ENCODE data around the gene MZF1.

MZF1 gene

GRCh38 chr19:58558623-58559274 lies 14.4 kb downstream of the MZF1 start:
- Histone ChIP-seq H3K36me3 (ENCODE audit: control insufficient read depth in 4 of 4, insufficient read depth in 4 of 4, low read length in 3 of 4) (peaks cover 0 to 18% (median 8%) of the 10 kb centered on the region in 4 experiments), H3K4me1 (ENCODE audit: control extremely low read depth in 1 of 4, control insufficient read depth in 4 of 4, insufficient read depth in 4 of 4, low read length in 3 of 4) (peaks cover 5 to 76% (median 69%) of the 10 kb centered on the region in 4 experiments), H3K27me3 (replicated peaks in 2 of 5; ENCODE audit: control insufficient read depth in 4 of 5, insufficient read depth in 5 of 5, low read length in 4 of 5) (peaks cover 0 to 12% (median 0%) of the 10 kb centered on the region in 5 experiments), H3K4me3 (ENCODE audit: control insufficient read depth in 1 of 7, extremely low read depth in 1 of 7, insufficient read depth in 4 of 7, low read depth in 2 of 7, low read length in 6 of 7) (peak overlapping the region; percentile 57 to 94 (median 84)), H3K9me3 (ENCODE audit: control extremely low read depth in 1 of 5, control insufficient read depth in 4 of 5, insufficient read depth in 2 of 5, low read depth in 1 of 5, low read length in 4 of 5) (no peaks in the 10 kb centered on the region), H3K27ac (ENCODE audit: insufficient read depth in 1 of 2, low read depth in 1 of 2, low read length in 2 of 2, poor library complexity in 1 of 2, severe bottlenecking in 2 of 2) (peak overlapping the region; percentile 91 to 97)
- WGBS (ENCODE audit: insufficient coverage): under 1% methylated on average over 70 of the region's 76 CpGs
- ChIA-PET POLR2A (interaction anchor here (0.8 to 1.6 kb wide), 3 partner anchors 13 to 39 kb away, joined by 3 to 5 read pairs (median 5); partner anchors contain the start of gene ZBTB45), CTCF (interaction anchor here (1.4 to 7.2 kb wide), 2 partner anchors 23 to 39 kb away, joined by 4 to 59 read pairs; partner anchors contain the start of gene ZBTB45)
- peak; percentile 98 to 99 (median 99) for DNase-seq

DNA sequence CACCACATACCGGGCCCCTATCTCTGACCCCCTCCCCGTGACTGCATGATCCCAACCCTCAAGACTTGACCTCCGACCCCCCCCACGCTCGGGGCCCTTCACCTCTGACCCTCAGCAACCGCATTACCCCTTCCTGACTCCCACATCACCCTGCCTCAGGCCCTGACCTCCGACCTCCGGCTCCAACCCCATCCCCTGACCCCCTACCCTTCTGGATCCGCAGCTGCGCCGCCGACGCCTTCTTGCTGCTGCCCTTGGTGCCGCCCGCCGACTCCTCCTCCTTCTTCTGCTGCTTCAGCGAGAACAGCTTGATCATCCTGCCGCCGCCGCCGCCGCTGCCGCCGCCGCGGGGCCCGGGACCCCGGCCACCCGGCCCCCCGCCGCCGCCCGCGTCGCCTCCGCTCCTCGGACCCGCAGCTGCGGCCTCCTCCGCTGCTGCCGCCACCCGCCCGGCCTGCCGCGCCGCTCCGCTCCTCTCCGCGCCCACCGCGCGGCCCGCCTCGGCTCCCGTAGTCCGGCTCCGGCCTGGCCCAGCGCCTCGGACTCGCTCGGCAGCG lies 15.0 kb downstream of the MZF1 start, which contains the start of gene UBE2M:
UBE2M (minus strand) TSS at position 546 of the 557 bp plus-strand sequence; CDS start at position 316, 230 bp downstream.
- peak within 1 kb of the TSS; percentile 57 to 94 (median 84) for H3K4me3 ChIP-seq (ENCODE audit: control insufficient read depth in 1 of 7, extremely low read depth in 1 of 7, insufficient read depth in 4 of 7, low read depth in 2 of 7, low read length in 6 of 7)
- H3K4me1 ChIP-seq (ENCODE audit: control extremely low read depth in 1 of 4, control insufficient read depth in 4 of 4, insufficient read depth in 4 of 4, low read length in 3 of 4): peaks cover 5 to 73% (median 67%) of the 10 kb centered on the region in 4 experiments
- peak within 1 kb of the TSS; percentile 93 to 97 for H3K27ac ChIP-seq (ENCODE audit: insufficient read depth in 1 of 2, low read depth in 1 of 2, low read length in 2 of 2, poor library complexity in 1 of 2, severe bottlenecking in 2 of 2)
- ChIA-PET POLR2A (interaction anchor here (0.6 to 1.6 kb wide), 4 partner anchors 14 to 178 kb away, joined by 3 to 5 read pairs (median 4); partner anchors contain the start of gene ZBTB45), CTCF (interaction anchor here (7.2 kb wide), 1 partner anchor 39 kb away, joined by 59 read pairs; the partner anchor contains the start of gene ZBTB45)
- peaks cover 0 to 8% (median 0%) of the 10 kb centered on the region in 5 experiments for H3K27me3 ChIP-seq (replicated peaks in 2 of 5; ENCODE audit: control insufficient read depth in 4 of 5, insufficient read depth in 5 of 5, low read length in 4 of 5)
- WGBS (ENCODE audit: insufficient coverage): under 1% methylated on average over 46 of the region's 62 CpGs
- peak; percentile 52 to 84 (median 76) for DNase-seq
- H3K36me3 ChIP-seq (ENCODE audit: control insufficient read depth in 4 of 4, insufficient read depth in 4 of 4, low read length in 3 of 4): peaks cover 0 to 18% (median 9%) of the 10 kb centered on the region in 4 experiments
- H3K9me3 ChIP-seq (ENCODE audit: control extremely low read depth in 1 of 5, control insufficient read depth in 4 of 5, insufficient read depth in 2 of 5, low read depth in 1 of 5, low read length in 4 of 5): no peaks in the 10 kb centered on the region

GRCh38 chr19:58557221-58558065 lies 15.7 kb downstream of the MZF1 start:
- no peaks in the 10 kb centered on the region for H3K9me3 ChIP-seq (ENCODE audit: control extremely low read depth in 1 of 5, control insufficient read depth in 4 of 5, insufficient read depth in 2 of 5, low read depth in 1 of 5, low read length in 4 of 5)
- H3K4me3 ChIP-seq (ENCODE audit: control insufficient read depth in 1 of 7, extremely low read depth in 1 of 7, insufficient read depth in 4 of 7, low read depth in 2 of 7, low read length in 6 of 7): peak overlapping the region; percentile 57 to 94 (median 82)
- peaks cover 5 to 66% (median 61%) of the 10 kb centered on the region in 4 experiments for H3K4me1 ChIP-seq (ENCODE audit: control extremely low read depth in 1 of 4, control insufficient read depth in 4 of 4, insufficient read depth in 4 of 4, low read length in 3 of 4)
- ChIA-PET CTCF (interaction anchor here (0.9 to 7.2 kb wide), 2 partner anchors 14 to 38 kb away, joined by 3 to 59 read pairs; partner anchors contain the start of gene ZBTB45), POLR2A (interaction anchor here (0.6 to 1.6 kb wide), 3 partner anchors 18 to 178 kb away, joined by 3 to 5 read pairs (median 5); partner anchors contain the start of gene ZBTB45)
- WGBS (ENCODE audit: insufficient coverage): 25% methylated on average over 8 of the region's 12 CpGs
- H3K27ac ChIP-seq (ENCODE audit: insufficient read depth in 1 of 2, low read depth in 1 of 2, low read length in 2 of 2, poor library complexity in 1 of 2, severe bottlenecking in 2 of 2): peak overlapping the region; percentile 93 to 97
- peaks cover 0 to 5% (median 0%) of the 10 kb centered on the region in 5 experiments for H3K27me3 ChIP-seq (replicated peaks in 2 of 5; ENCODE audit: control insufficient read depth in 4 of 5, insufficient read depth in 5 of 5, low read length in 4 of 5)
- DNase-seq: no peak
- H3K36me3 ChIP-seq (ENCODE audit: control insufficient read depth in 4 of 4, insufficient read depth in 4 of 4, low read length in 3 of 4): peaks cover 2 to 23% (median 15%) of the 10 kb centered on the region in 4 experiments

DNA sequence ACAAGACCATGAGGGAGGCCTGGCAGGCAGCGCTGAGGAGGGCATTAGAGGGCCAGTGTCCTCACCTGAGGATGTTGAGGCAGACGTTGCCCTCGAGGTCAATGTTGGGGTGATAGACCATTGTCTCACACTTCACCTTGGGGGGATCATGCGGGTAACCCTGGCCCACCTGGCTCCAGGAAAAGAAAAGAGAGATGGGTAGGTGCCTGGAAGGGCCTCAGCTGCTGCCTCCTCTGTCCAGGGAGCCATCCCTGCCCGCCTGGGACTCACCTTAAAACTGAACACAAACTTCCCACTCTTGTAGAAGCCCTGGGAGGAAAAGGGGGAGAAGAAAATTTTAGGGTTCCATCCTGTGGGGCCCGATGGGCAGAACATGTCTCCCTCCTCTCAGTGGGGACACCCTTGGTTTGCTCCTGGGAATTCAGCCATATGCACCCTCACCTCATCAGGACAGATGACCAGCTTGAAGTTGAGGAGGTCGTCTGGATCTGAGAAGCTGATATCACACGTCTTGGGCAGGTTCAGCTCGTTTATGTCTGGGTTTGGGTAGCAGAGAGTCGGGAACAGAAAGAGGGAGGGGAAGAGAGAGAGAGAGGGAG lies 16.4 kb downstream of the MZF1 start:
- peaks cover 5 to 58% (median 54%) of the 10 kb centered on the region in 4 experiments for H3K4me1 ChIP-seq (ENCODE audit: control extremely low read depth in 1 of 4, control insufficient read depth in 4 of 4, insufficient read depth in 4 of 4, low read length in 3 of 4)

GRCh38 chr19:58555920-58556621 lies 17.1 kb downstream of the MZF1 start:
- Histone ChIP-seq H3K27ac (ENCODE audit: insufficient read depth in 1 of 2, low read depth in 1 of 2, low read length in 2 of 2, poor library complexity in 1 of 2, severe bottlenecking in 2 of 2) (peak overlapping the region; percentile 93 to 97), H3K4me1 (ENCODE audit: control extremely low read depth in 1 of 4, control insufficient read depth in 4 of 4, insufficient read depth in 4 of 4, low read length in 3 of 4) (peaks cover 5 to 56% (median 52%) of the 10 kb centered on the region in 4 experiments), H3K9me3 (ENCODE audit: control extremely low read depth in 1 of 5, control insufficient read depth in 4 of 5, insufficient read depth in 2 of 5, low read depth in 1 of 5, low read length in 4 of 5) (no peaks in the 10 kb centered on the region), H3K4me3 (ENCODE audit: control insufficient read depth in 1 of 7, extremely low read depth in 1 of 7, insufficient read depth in 4 of 7, low read depth in 2 of 7, low read length in 6 of 7) (peak overlapping the region in 2 of 7 experiments; percentile 85 to 94), H3K36me3 (ENCODE audit: control insufficient read depth in 4 of 4, insufficient read depth in 4 of 4, low read length in 3 of 4) (peaks cover 2 to 36% (median 27%) of the 10 kb centered on the region in 4 experiments), H3K27me3 (replicated peaks in 2 of 5; ENCODE audit: control insufficient read depth in 4 of 5, insufficient read depth in 5 of 5, low read length in 4 of 5) (no peaks in the 10 kb centered on the region)
- WGBS (ENCODE audit: insufficient coverage): 91% methylated on average over 8 of the region's 16 CpGs
- CTCF ChIA-PET: interaction anchor here (1.1 to 7.2 kb wide), 8 partner anchors 10 to 37 kb away, joined by 3 to 59 read pairs (median 10); partner anchors contain the start of genes TRIM28 and ZBTB45
- no peak for DNase-seq
- POLR2A ChIA-PET: interaction anchor here (2.6 kb wide), 1 partner anchor 36 kb away, joined by 24 read pairs; the partner anchor contains the start of gene ZBTB45

More for the DNA sequence above, 16.4 kb downstream of the MZF1 start:
- no peaks in the 10 kb centered on the region for H3K9me3 ChIP-seq (ENCODE audit: control extremely low read depth in 1 of 5, control insufficient read depth in 4 of 5, insufficient read depth in 2 of 5, low read depth in 1 of 5, low read length in 4 of 5)
- DNase-seq: no peak
- POLR2A ChIA-PET: no interaction called here
- CTCF ChIA-PET: interaction anchor here (0.9 to 7.2 kb wide), 2 partner anchors 15 to 37 kb away, joined by 3 to 59 read pairs; partner anchors contain the start of gene ZBTB45
- H3K27ac ChIP-seq (ENCODE audit: insufficient read depth in 1 of 2, low read depth in 1 of 2, low read length in 2 of 2, poor library complexity in 1 of 2, severe bottlenecking in 2 of 2): peak overlapping the region; percentile 93 to 97
- WGBS (ENCODE audit: insufficient coverage): 92% methylated on average over 2 of the region's 10 CpGs
- H3K36me3 ChIP-seq (ENCODE audit: control insufficient read depth in 4 of 4, insufficient read depth in 4 of 4, low read length in 3 of 4): peaks cover 2 to 30% (median 22%) of the 10 kb centered on the region in 4 experiments
- no peaks in the 10 kb centered on the region for H3K27me3 ChIP-seq (replicated peaks in 2 of 5; ENCODE audit: control insufficient read depth in 4 of 5, insufficient read depth in 5 of 5, low read length in 4 of 5)
- peak overlapping the region in 6 of 7 experiments; percentile 75 to 94 (median 82) for H3K4me3 ChIP-seq (ENCODE audit: control insufficient read depth in 1 of 7, extremely low read depth in 1 of 7, insufficient read depth in 4 of 7, low read depth in 2 of 7, low read length in 6 of 7)

Data from common myeloid progenitor, CD34-positive (primary cell).